SK-N-SH (cell line): ENCODE data around the gene PLIN3. TPM values are rescaled to one million over a fixed set of nuclear protein-coding genes. Genes with fewer than 3 reads are reported as not detected.

ENCODE experiments used
- CTCF ChIA-PET: fragments of 300-600, 350-600 bp; formaldehyde crosslinking; extraction: SDS; loops from one replicate; lab custom pipeline; 2021; lab: Yijun Ruan, JAX
- POLR2A ChIA-PET: fragments of 350-600 bp; sonication (Branson Sonifier 250); formaldehyde crosslinking; extraction: SDS; loops from one replicate; lab custom pipeline; 2020; ENCODE audit warnings: antibody characterized with exemption, inconsistent platforms; lab: Yijun Ruan, JAX
- DNase-seq: peaks from one replicate; pipeline ENCODE4 v3.0.0; 2012
- H2AFZ ChIP-seq: fragments of 200-600 bp; sonication (generic); 2 replicates; pipeline ENCODE4 v1.8.1; 2016; ENCODE audit warnings: antibody characterized with exemption, mild to moderate bottlenecking, low read depth
- H3F3A ChIP-seq: fragments of 200-600 bp; sonication (generic); replicated peaks from 2 replicates; pipeline ENCODE3; 2016; ENCODE audit warnings: antibody characterized with exemption, mild to moderate bottlenecking; ENCODE audit not compliant: insufficient read depth
- H3K27ac ChIP-seq, 2 experiments: fragments of 200-500 bp in 1 of 2; fragments of 200-600 bp in 1 of 2; sonication (Bioruptor generic) in 1 of 2; sonication (generic), shearing (Covaris generic) in 1 of 2; 2 replicates each; pipeline versions ENCODE4 v1.5.1 to v1.6.1; 2014 to 2016; ENCODE audit warnings: low read depth in 2 of 2, inconsistent platforms in 1 of 2, low read length in 1 of 2, mild to moderate bottlenecking in 1 of 2, mixed read lengths in 1 of 2
- H3K27me3 ChIP-seq: fragments of 200-600 bp; sonication (generic), shearing (Covaris generic); 2 replicates; pipeline ENCODE4 v1.6.1; 2016; ENCODE audit warnings: mixed run types; ENCODE audit not compliant: insufficient read depth
- H3K36me3 ChIP-seq, 2 experiments: fragments of 200-500 bp in 1 of 2; fragments of 200-600 bp in 1 of 2; sonication (Bioruptor generic) in 1 of 2; sonication (generic) in 1 of 2; replicated peaks in 1 of 2; 2 replicates each; pipeline versions ENCODE3 to v1.5.1; 2014 to 2016; ENCODE audit warnings: low read length in 1 of 2, mild to moderate bottlenecking in 1 of 2; ENCODE audit not compliant: insufficient read depth in 2 of 2, control insufficient read depth in 1 of 2
- H3K4me1 ChIP-seq, 2 experiments: fragments of 200-500 bp in 1 of 2; fragments of 200-600 bp in 1 of 2; sonication (Bioruptor generic) in 1 of 2; sonication (generic), shearing (Covaris generic) in 1 of 2; 2 replicates each; pipeline versions ENCODE4 v1.5.1 to v1.6.1; 2014 to 2016; ENCODE audit warnings: low read depth in 1 of 2, low read length in 1 of 2, mixed run types in 1 of 2; ENCODE audit not compliant: insufficient read depth in 2 of 2, control insufficient read depth in 1 of 2
- H3K4me2 ChIP-seq: fragments of 200-600 bp; sonication (generic), shearing (Covaris generic); 2 replicates; pipeline ENCODE4 v1.6.1; 2017; ENCODE audit warnings: mixed run types
- H3K4me3 ChIP-seq, 2 experiments: fragments of 200-500 bp in 1 of 2; fragments of 200-600 bp in 1 of 2; sonication (Bioruptor generic) in 1 of 2; sonication (generic), shearing (Covaris generic) in 1 of 2; 2 replicates each; pipeline versions ENCODE4 v1.5.1 to v1.8.1; 2014 to 2016; ENCODE audit warnings: low read depth in 2 of 2, inconsistent platforms in 1 of 2, low read length in 1 of 2, mild to moderate bottlenecking in 1 of 2, mixed read lengths in 1 of 2, moderate library complexity in 1 of 2
- H3K79me2 ChIP-seq: fragments of 200-600 bp; sonication (generic); 2 replicates; pipeline ENCODE4 v1.8.1; 2017; ENCODE audit warnings: mild to moderate bottlenecking; ENCODE audit not compliant: insufficient read depth
- H3K9ac ChIP-seq: fragments of 200-600 bp; sonication (generic); 2 replicates; pipeline ENCODE4 v1.6.1; 2017; ENCODE audit warnings: mixed run types
- H3K9me2 ChIP-seq: fragments of 200-600 bp; sonication (generic); 2 replicates; pipeline ENCODE4 v1.6.1; 2017; ENCODE audit warnings: mixed run types
- H3K9me3 ChIP-seq: fragments of 200-600 bp; sonication (generic); 2 replicates; pipeline ENCODE4 v1.6.1; 2017; ENCODE audit warnings: mixed run types, mild to moderate bottlenecking, moderate library complexity
- H4K20me1 ChIP-seq: fragments of 200-600 bp; sonication (generic); 2 replicates; pipeline ENCODE4 v1.6.1; 2017; ENCODE audit warnings: mild to moderate bottlenecking, mixed run types; ENCODE audit not compliant: insufficient read depth
- CHD2 ChIP-seq: fragments of 150-350 bp; IDR thresholded peaks from 2 replicates; pipeline ENCODE4 v1.6.1; 2018; ENCODE audit warnings: low read length; ENCODE audit not compliant: partially characterized antibody
- CTCF ChIP-seq: fragments of 200-600 bp; sonication (generic); IDR thresholded peaks from 2 replicates; pipeline ENCODE4 v1.6.1; 2017; ENCODE audit warnings: antibody characterized with exemption, mild to moderate bottlenecking, moderate library complexity
- ELF1 ChIP-seq: IDR thresholded peaks from 2 replicates; pipeline ENCODE4 v1.4.0; 2012
- FOSL2 ChIP-seq: IDR thresholded peaks from 2 replicates; pipeline ENCODE4 v1.4.0; 2012; ENCODE audit warnings: low read depth, mild to moderate bottlenecking, moderate library complexity, borderline replicate concordance
- FOXJ3 ChIP-seq: sonication (generic); formaldehyde crosslinking; IDR thresholded peaks from 2 replicates; pipeline ENCODE4 v1.5.1; 2020; ENCODE audit warnings: mild to moderate bottlenecking, missing genetic modification reagents
- GABPA ChIP-seq: IDR thresholded peaks from 2 replicates; pipeline ENCODE4 v1.4.0; 2012; ENCODE audit warnings: low read depth, mild to moderate bottlenecking
- GATA2 ChIP-seq: sonication (generic); formaldehyde crosslinking; IDR thresholded peaks from 2 replicates; pipeline ENCODE4 v1.5.0; 2020; ENCODE audit warnings: mild to moderate bottlenecking, missing genetic modification reagents
- JUND ChIP-seq: IDR thresholded peaks from 2 replicates; pipeline ENCODE4 v1.4.0; 2012
- MEF2A ChIP-seq: IDR thresholded peaks from 2 replicates; pipeline ENCODE4 v1.4.0; 2012; ENCODE audit warnings: low read depth, borderline replicate concordance
- NFIC ChIP-seq: IDR thresholded peaks from 2 replicates; pipeline ENCODE4 v1.4.0; 2012; ENCODE audit warnings: borderline replicate concordance
- NRF1 ChIP-seq: IDR thresholded peaks from 2 replicates; pipeline ENCODE4 v1.6.1; 2012; ENCODE audit warnings: low read depth, mild to moderate bottlenecking, low read length
- PBX3 ChIP-seq: IDR thresholded peaks from 2 replicates; pipeline ENCODE4; 2012
- POLR2AphosphoS5 ChIP-seq: IDR thresholded peaks from 2 replicates; pipeline ENCODE4 v1.6.1; 2012; ENCODE audit warnings: low read depth, low read length
- RAD21 ChIP-seq: IDR thresholded peaks from 2 replicates; pipeline ENCODE4 v1.6.1; 2012; ENCODE audit warnings: mild to moderate bottlenecking, low read length
- RCOR1 ChIP-seq: fragments of 150-350 bp; IDR thresholded peaks from 2 replicates; pipeline ENCODE4 v1.6.1; 2017; ENCODE audit warnings: antibody characterized with exemption, low read length
- RFX5 ChIP-seq: IDR thresholded peaks from 2 replicates; pipeline ENCODE4 v1.6.1; 2012; ENCODE audit warnings: mild to moderate bottlenecking, improper control_type of control experiment, low read length
- RXRA ChIP-seq: IDR thresholded peaks from 2 replicates; pipeline ENCODE4 v1.4.0; 2012; ENCODE audit warnings: low read depth, mild to moderate bottlenecking, borderline replicate concordance
- SIN3A ChIP-seq: IDR thresholded peaks from 2 replicates; pipeline ENCODE4 v1.6.1; 2012; ENCODE audit warnings: low read depth, mild to moderate bottlenecking, low read length, moderate library complexity, borderline replicate concordance
- SMC3 ChIP-seq: IDR thresholded peaks from 2 replicates; pipeline ENCODE4 v1.6.1; 2012; ENCODE audit warnings: low read depth, low read length, improper control_type of control experiment
- TAF1 ChIP-seq: IDR thresholded peaks from 2 replicates; pipeline ENCODE4 v1.6.1; 2012; ENCODE audit warnings: low read depth, mild to moderate bottlenecking, low read length, moderate library complexity, borderline replicate concordance
- USF2 ChIP-seq: fragments of 150-350 bp; IDR thresholded peaks from 2 replicates; pipeline ENCODE4 v1.6.1; 2017; ENCODE audit warnings: antibody characterized with exemption, low read length, low read depth, borderline replicate concordance
- ZBTB33 ChIP-seq: IDR thresholded peaks from 2 replicates; pipeline ENCODE4 v1.4.0; 2012; ENCODE audit warnings: low read depth, borderline replicate concordance
- WGBS: methylation state at CpG from one replicate; pipeline ENCODE4 v1.1.6; 2017; ENCODE audit warnings: low lambda C conversion rate; 5-methylcytosine and 5-hydroxymethylcytosine counted together
- polyA plus RNA-seq, 3 experiments: library from polyadenylated mRNA; depleted of rRNA; stranded (reverse); fragments of >200 nt; gene quantifications; 2 replicates each; pipeline ENCODE4 v1.2.3, GENCODE V29; 2012

PLIN3 gene
- polyA plus RNA-seq, 1 of the 3 experiments (the other 2 are of a cell fraction), result 129 TPM

- no peaks in the 10 kb centered on the region for H3K9me3 ChIP-seq
- no peaks in the 10 kb centered on the region for H3K27me3 ChIP-seq
- H3K4me2 ChIP-seq, result no peak overlapping the region
- H4K20me1 ChIP-seq, result no peaks in the 10 kb centered on the region
- ChIA-PET POLR2A (no interaction called here), CTCF (interaction anchor here (0.8 to 7.6 kb wide), 3 partner anchors 38 to 123 kb away, joined by 3 to 121 read pairs (median 5); partner anchors contain the start of gene PLIN3)
- peaks cover 30% of the 10 kb centered on the region for H3K79me2 ChIP-seq
- no peak overlapping the region for H3K4me3 ChIP-seq
- WGBS, result 95% methylated on average over 5 of the region's 5 CpGs
- H2AFZ ChIP-seq, result no peak overlapping the region
- peaks cover 0 to 9% of the 10 kb centered on the region in 2 experiments for H3K36me3 ChIP-seq
- TF ChIP-seq MEF2A (no peak), NFIC (no peak), SIN3A (no peak), CTCF (no peak), RFX5 (no peak), NRF1 (no peak), JUND (no peak), TAF1 (no peak), RCOR1 (no peak), POLR2AphosphoS5 (no peak), RXRA (no peak), FOSL2 (no peak), ELF1 (no peak), GABPA (no peak)
- TF ChIP-seq, all 33 proteins: peak for 0
- Histone ChIP-seq H3F3A (peaks cover 35% of the 10 kb centered on the region), H3K27ac (no peak overlapping the region), H3K9me2 (no peaks in the 10 kb centered on the region), H3K4me1 (peaks cover 23 to 24% of the 10 kb centered on the region in 2 experiments; a peak in 3 of 4 replicates), H3K9ac (no peak overlapping the region)
- no peak for DNase-seq
These were observed 40.9 kb upstream of the PLIN3 start for GRCh38 chr19:4908360-4908759.

- Histone ChIP-seq H3K4me3 (no peak overlapping the region), H3K4me1 (peaks cover 11 to 18% of the 10 kb centered on the region in 2 experiments; a peak in 2 of 4 replicates), H3K79me2 (peaks cover 18% of the 10 kb centered on the region; the same call in 1 of the 2 replicates), H3K36me3 (no peaks in the 10 kb centered on the region), H2AFZ (no peak overlapping the region), H3K9me3 (no peaks in the 10 kb centered on the region), H3K27me3 (no peaks in the 10 kb centered on the region), H3K9me2 (no peaks in the 10 kb centered on the region), H3K4me2 (no peak overlapping the region), H4K20me1 (no peaks in the 10 kb centered on the region), H3K27ac (no peak overlapping the region), H3K9ac (no peak overlapping the region), H3F3A (peaks cover 24% of the 10 kb centered on the region)
- 97% methylated on average over 6 of the region's 8 CpGs for WGBS
- ChIA-PET POLR2A (no interaction called here), CTCF (interaction anchor here (0.6 to 1.8 kb wide), 3 partner anchors 38 to 124 kb away, joined by 3 to 4 read pairs (median 3); no protein-coding TSS in a partner anchor)
- no peak for DNase-seq
- TF ChIP-seq GATA2 (no peak), ZBTB33 (no peak), FOSL2 (no peak), SMC3 (no peak), MEF2A (no peak), USF2 (no peak), FOXJ3 (CRISPR knock-in tag) (no peak), RXRA (no peak), RCOR1 (no peak), POLR2AphosphoS5 (no peak), JUND (no peak), PBX3 (no peak), CHD2 (no peak), SIN3A (no peak), NFIC (no peak), RAD21 (no peak)
These were observed 39.5 kb upstream of the PLIN3 start for GRCh38 chr19:4906963-4907362.
